Endodermal cell (in vitro differentiated cells): ENCODE measurements around the gene SEMA5A. TPM values are rescaled to one million over a fixed set of nuclear protein-coding genes. Genes with fewer than 3 reads are reported as not detected.

ENCODE experiments used
- DNase-seq: peaks from one replicate; pipeline ENCODE4 v3.0.0-alpha.2; 2017
- H3K27ac ChIP-seq: 2 replicates; pipeline ENCODE4 v1.5.1; 2013; ENCODE audit warnings: mild to moderate bottlenecking, low read depth, low read length, moderate library complexity
- H3K27me3 ChIP-seq: 2 replicates; pipeline ENCODE4 v1.6.1; 2013; ENCODE audit warnings: mild to moderate bottlenecking, low read length, moderate library complexity; ENCODE audit not compliant: insufficient read depth, control insufficient read depth, poor library complexity, severe bottlenecking
- H3K36me3 ChIP-seq: 2 replicates; pipeline ENCODE4 v1.7.0; 2013; ENCODE audit warnings: mild to moderate bottlenecking, low read length, moderate library complexity; ENCODE audit not compliant: control insufficient read depth, insufficient read depth
- H3K4me1 ChIP-seq: one replicate; pipeline ENCODE4 v1.7.0; 2013; ENCODE audit warnings: low read length; ENCODE audit not compliant: control insufficient read depth, insufficient read depth
- H3K4me3 ChIP-seq: 2 replicates; pipeline ENCODE4 v1.5.1; 2013; ENCODE audit warnings: mild to moderate bottlenecking, low read length, moderate library complexity
- H3K9ac ChIP-seq: 2 replicates; pipeline ENCODE4 v1.6.1; 2013; ENCODE audit warnings: mild to moderate bottlenecking, low read length, moderate library complexity; ENCODE audit not compliant: poor library complexity, severe bottlenecking; ENCODE audit errors: extremely low read depth
- H3K9me3 ChIP-seq: 2 replicates; pipeline ENCODE4 v1.6.1; 2013; ENCODE audit warnings: mild to moderate bottlenecking, low read length, moderate library complexity; ENCODE audit not compliant: control insufficient read depth
- H3K27ac Mint-ChIP-seq: 2 replicates; pipeline ENCODE4 v1.8.0; 2020; ENCODE audit warnings: mixed read lengths
- H3K27me3 Mint-ChIP-seq: 2 replicates; pipeline ENCODE4 v1.8.0; 2021; ENCODE audit warnings: mild to moderate bottlenecking, mixed read lengths; ENCODE audit not compliant: insufficient read depth
- H3K36me3 Mint-ChIP-seq: 2 replicates; pipeline ENCODE4 v1.8.0; 2020; ENCODE audit warnings: low read depth, mixed read lengths
- H3K4me1 Mint-ChIP-seq: 2 replicates; pipeline ENCODE4 v1.8.0; 2020; ENCODE audit warnings: mixed read lengths
- H3K4me3 Mint-ChIP-seq: 2 replicates; pipeline ENCODE4 v1.8.0; 2020; ENCODE audit warnings: mild to moderate bottlenecking, moderate library complexity, mixed read lengths
- H3K9me3 Mint-ChIP-seq: 2 replicates; pipeline ENCODE4 v1.8.0; 2020; ENCODE audit warnings: mild to moderate bottlenecking, mixed read lengths
- CTCF ChIP-seq: fragments of 200-600 bp; sonication (generic); conservative IDR thresholded peaks from 2 replicates; pipeline ENCODE4 v1.5.0; 2021; ENCODE audit warnings: antibody characterized with exemption, mild to moderate bottlenecking
- WGBS, 2 experiments: methylation state at CpG; one replicate each; pipeline versions ENCODE4 v1.1.5 to v1.1.7; 2013; ENCODE audit warnings: missing lambda C conversion rate in 2 of 2, mixed read lengths in 1 of 2; ENCODE audit not compliant: insufficient coverage in 1 of 2, insufficient read length in 1 of 2; 5-methylcytosine and 5-hydroxymethylcytosine counted together
- total RNA-seq, 2 donors: library from RNA; stranded (reverse); fragmentation: NEBNext Ultra II Directional in 1 of 2; extraction: Animal tissue kit (Norgen Biotek cat#: 25700) in 1 of 2; gene quantifications; 2 replicates in 1 of 2; 3 replicates in 1 of 2; pipeline ENCODE4 v1.2.1, GENCODE V29; 2021

SEMA5A gene
- total RNA-seq, 2 donors from 2014 or later = 46.8 to 77.8 TPM

DNA sequence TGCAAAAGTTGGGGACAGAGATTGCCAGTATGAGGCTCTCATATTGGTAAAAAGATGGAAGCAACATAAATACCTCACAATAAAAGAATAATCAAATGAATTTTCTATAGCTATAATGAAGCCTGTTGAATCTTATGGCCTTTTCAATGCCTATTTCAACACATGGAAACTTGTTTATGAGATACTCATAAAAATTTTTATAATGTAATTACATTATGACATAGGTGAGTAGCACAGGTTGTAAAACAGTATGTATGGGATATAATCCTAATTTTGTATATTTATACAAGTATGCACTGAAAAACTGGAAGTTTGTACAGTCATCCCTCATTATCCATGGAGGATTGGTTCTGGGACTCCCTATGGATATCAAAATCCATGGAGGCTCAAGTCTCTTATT lies 21.2 kb upstream of the SEMA5A start:
- Histone ChIP-seq H3K27me3 (no peaks in the 10 kb centered on the region), H3K36me3 (no peaks in the 10 kb centered on the region), H3K4me1 (peaks cover 3% of the 10 kb centered on the region), H3K9me3 (no peaks in the 10 kb centered on the region), H3K27ac (no peak overlapping the region), H3K4me3 (no peak overlapping the region), H3K9ac (no peak overlapping the region)
- Mint-ChIP-seq H3K4me3 (no peak overlapping the region), H3K4me1 (peaks cover 11% of the 10 kb centered on the region), H3K36me3 (no peaks in the 10 kb centered on the region), H3K27ac (no peak overlapping the region), H3K27me3 (peaks cover 2% of the 10 kb centered on the region), H3K9me3 (no peaks in the 10 kb centered on the region)
- no peak for TF ChIP-seq CTCF
- DNase-seq = no peak

GRCh38 chr5:9564752-9565151 lies 18.9 kb upstream of the SEMA5A start:
- Mint-ChIP-seq H3K27ac (no peak overlapping the region), H3K4me1 (peaks cover 22% of the 10 kb centered on the region), H3K27me3 (no peaks in the 10 kb centered on the region)

GRCh38 chr5:9562141-9562540 lies 16.3 kb upstream of the SEMA5A start:
- Mint-ChIP-seq H3K4me1 (peaks cover 28% of the 10 kb centered on the region), H3K4me3 (no peak overlapping the region), H3K36me3 (no peaks in the 10 kb centered on the region), H3K9me3 (no peaks in the 10 kb centered on the region), H3K27me3 (no peaks in the 10 kb centered on the region), H3K27ac (peak overlapping the region; percentile 54)
- Histone ChIP-seq H3K4me3 (peak overlapping the region; percentile 31), H3K9me3 (no peaks in the 10 kb centered on the region), H3K9ac (no peak overlapping the region), H3K36me3 (no peaks in the 10 kb centered on the region), H3K27me3 (no peaks in the 10 kb centered on the region), H3K4me1 (peaks cover 7% of the 10 kb centered on the region), H3K27ac (no peak overlapping the region)
- TF ChIP-seq CTCF = no peak
- 50 to 61% methylated on average over 3 to 7 of the region's 7 CpGs for WGBS, 2 experiments
- DNase-seq = peak; percentile 95

More at GRCh38 chr5:9564752-9565151, 18.9 kb upstream of the SEMA5A start:
- no peaks in the 10 kb centered on the region for H3K36me3 ChIP-seq
- Mint-ChIP-seq H3K9me3 (no peaks in the 10 kb centered on the region), H3K4me3 (no peak overlapping the region), H3K36me3 (no peaks in the 10 kb centered on the region)
- peaks cover 3% of the 10 kb centered on the region for H3K4me1 ChIP-seq
- DNase-seq = no peak
- H3K9ac ChIP-seq = no peak overlapping the region
- H3K4me3 ChIP-seq = no peak overlapping the region
- no peaks in the 10 kb centered on the region for H3K9me3 ChIP-seq
- WGBS, 2 experiments = 89 to 95% methylated on average over 4 of the region's 4 CpGs
- no peak overlapping the region for H3K27ac ChIP-seq
- no peaks in the 10 kb centered on the region for H3K27me3 ChIP-seq
- no peak for TF ChIP-seq CTCF
